LoVo (cell line): Measurements from ENCODE around the gene TCF12.

ENCODE experiments used
- DNase-seq: peaks from one replicate; pipeline ENCODE4 v3.0.0-alpha.2; 2016; ENCODE audit warnings: low spot score

The TCF12 gene

GRCh38 chr15:57298843-57299550 is 380.6 kb downstream of the TCF12 start:
- DNase-seq: no peak

GRCh38 chr15:57301307-57301706 is 382.9 kb downstream of the TCF12 start:
- DNase-seq: no peak

GRCh38 chr15:57302640-57303257 is 384.3 kb downstream of the TCF12 start:
- DNase-seq: no peak

- no peak for DNase-seq
These were observed 386.6 kb downstream of the TCF12 start for GRCh38 chr15:57305009-57305408.

GRCh38 chr15:57306161-57306943 is 387.9 kb downstream of the TCF12 start:
- peak; percentile 76 for DNase-seq

- DNase-seq: no peak
These were observed 388.5 kb downstream of the TCF12 start for GRCh38 chr15:57306944-57307411.

GRCh38 chr15:57307527-57308169 is 389.2 kb downstream of the TCF12 start:
- DNase-seq: no peak

- DNase-seq: no peak
These were observed 389.7 kb downstream of the TCF12 start for GRCh38 chr15:57308170-57308545.

- DNase-seq: no peak
These were observed 391.7 kb downstream of the TCF12 start for GRCh38 chr15:57309856-57310760.

- no peak for DNase-seq
These were observed 392.4 kb downstream of the TCF12 start for GRCh38 chr15:57310876-57311275.

GRCh38 chr15:57312006-57312317 is 393.5 kb downstream of the TCF12 start:
- no peak for DNase-seq

- DNase-seq: peak; percentile 37
These were observed 394.1 kb downstream of the TCF12 start for GRCh38 chr15:57312318-57313133.

GRCh38 chr15:57313134-57313483 is 394.7 kb downstream of the TCF12 start:
- no peak for DNase-seq

- no peak for DNase-seq
These were observed 395.8 kb downstream of the TCF12 start for GRCh38 chr15:57314221-57314620.

GRCh38 chr15:57316451-57316850 is 398.0 kb downstream of the TCF12 start:
- no peak for DNase-seq

- no peak for DNase-seq
These were observed 400.9 kb downstream of the TCF12 start for GRCh38 chr15:57319226-57319918.

- no peak for DNase-seq
These were observed 401.6 kb downstream of the TCF12 start for GRCh38 chr15:57319919-57320560.

GRCh38 chr15:57320631-57321220 is 402.3 kb downstream of the TCF12 start:
- no peak for DNase-seq

- DNase-seq: no peak
These were observed 403.0 kb downstream of the TCF12 start for GRCh38 chr15:57321485-57321884.
